Spleen (tissue), 11 donors: ENCODE data around the gene ARPC4. TPM values are rescaled to one million over a fixed set of nuclear protein-coding genes. Genes with fewer than 3 reads are reported as not detected.

Experiments
- DNase-seq: peaks from one replicate; pipeline ENCODE4 v3.0.0-alpha.2; 2020
- H3K27ac ChIP-seq, 8 donors: fragments of 200-600 bp; sonication (generic) in 7 of 8; 1 replicate in 4 of 8; 2 replicates in 4 of 8; pipeline versions ENCODE4 v1.5.0 to v1.8.0; 2016 to 2021; ENCODE audit warnings: inconsistent platforms in 4 of 8, mild to moderate bottlenecking in 4 of 8, moderate library complexity in 1 of 8
- H3K27me3 ChIP-seq, 7 donors: fragments of 200-600 bp; sonication (generic) in 6 of 7; replicated peaks in 1 of 7; 1 replicate in 4 of 7; 2 replicates in 3 of 7; pipeline versions ENCODE4 v1.5.0 to v1.8.0; 2016 to 2021; ENCODE audit warnings: inconsistent platforms in 3 of 7, mild to moderate bottlenecking in 1 of 7
- H3K36me3 ChIP-seq, 6 donors: fragments of 200-600 bp; sonication (generic) in 5 of 6; 1 replicate in 4 of 6; 2 replicates in 2 of 6; pipeline versions ENCODE4 v1.5.0 to v1.8.0; 2016 to 2021; ENCODE audit warnings: inconsistent platforms in 2 of 6
- H3K4me1 ChIP-seq, 6 donors: fragments of 200-600 bp; sonication (generic) in 5 of 6; 1 replicate in 3 of 6; 2 replicates in 3 of 6; pipeline versions ENCODE4 v1.5.0 to v1.8.0; 2016 to 2021; ENCODE audit warnings: inconsistent platforms in 3 of 6
- H3K4me3 ChIP-seq, 8 donors: fragments of 200-600 bp; sonication (generic) in 7 of 8; 1 replicate in 4 of 8; 2 replicates in 4 of 8; pipeline versions ENCODE4 v1.5.0 to v1.8.0; 2016 to 2021; ENCODE audit warnings: inconsistent platforms in 4 of 8, mild to moderate bottlenecking in 4 of 8, moderate library complexity in 2 of 8
- H3K9me3 ChIP-seq, 8 donors: fragments of 200-600 bp; sonication (generic) in 7 of 8; 1 replicate in 4 of 8; 2 replicates in 4 of 8; pipeline versions ENCODE4 v1.5.0 to v1.8.0; 2016 to 2021; ENCODE audit warnings: inconsistent platforms in 4 of 8
- CTCF ChIP-seq, 11 experiments: fragments of 200-600 bp in 7 of 11; fragments of 450-650 bp in 4 of 11; sonication (generic) in 4 of 11; IDR thresholded peaks in 8 of 11; conservative IDR thresholded peaks in 3 of 11; 1 replicate in 7 of 11; 2 replicates in 4 of 11; pipeline versions ENCODE4 v1.4.0 to v1.8.0; 2016 to 2021; ENCODE audit warnings: antibody characterized with exemption in 11 of 11, inconsistent platforms in 4 of 11, mild to moderate bottlenecking in 1 of 11
- POLR2A ChIP-seq, 3 donors: fragments of 450-650 bp; IDR thresholded peaks; one replicate each; pipeline ENCODE4 v1.5.1; 2017; ENCODE audit warnings: antibody characterized with exemption in 3 of 3, mild to moderate bottlenecking in 1 of 3
- POLR2AphosphoS5 ChIP-seq, 3 donors: sonication (generic); formaldehyde crosslinking; IDR thresholded peaks; one replicate each; pipeline ENCODE4 v1.5.1; 2017; ENCODE audit warnings: antibody characterized with exemption in 3 of 3
- WGBS, 5 donors: extraction: QIAGEN DNeasy Blood & Tissue Kit in 3 of 5; methylation state at CpG; one replicate each; pipeline versions ENCODE4 v1.1.5 to v1.1.7; 2013 to 2018; 5-methylcytosine and 5-hydroxymethylcytosine counted together
- intact Hi-C: fragments of 100-400 bp; cut with DNase I; formaldehyde crosslinking; loops from one replicate; pipeline ENCODE4 v1.15.0; 2023; ENCODE audit warnings: low total_unique reads
- polyA plus RNA-seq, 3 donors: library from polyadenylated mRNA; stranded (reverse); fragments of 200-250 nt; gene quantifications; one replicate each; pipeline ENCODE4 v1.2.1, GENCODE V29; 2013
- total RNA-seq, 7 donors: library from RNA; depleted of rRNA in 3 of 7; stranded (reverse); fragments of >200 nt in 3 of 7; fragmentation: NEBNext Ultra II Directional in 4 of 7; extraction: Animal tissue kit (Norgen Biotek cat#: 25700) in 4 of 7; gene quantifications; one replicate each; pipeline versions ENCODE4 v1.1.0 to v1.2.1, GENCODE V29; 2016 to 2021
- donor health status: healthy with polysubstance abuse.
- donor health status: DM: no; HTN: no; CAD: no; lungs with moderate emphysema.
- donor health status: DM: no; HTN: no; CAD: no.
- donor health status: Bipolar disorder and iron deficiency.
- donor health status: healthy.
- donor health status: DM: no; HTN: no; CAD: no.
- donor health status: DM: yes; HTN: yes; CAD: no.

The ARPC4 gene
- total and polyA plus RNA-seq, 10 donors = 98.9 to 238 (median 185) TPM

GRCh38 chr3:9780458-9780812, 12.4 kb upstream of the ARPC4 start:
- peak; percentile 85 for DNase-seq
- H3K27me3 ChIP-seq = no peaks in the 10 kb centered on the region
- H3K4me3 ChIP-seq = peak overlapping the region in 1 of 8 donors; percentile 37
- intact Hi-C loops = no loop called here
- 38 to 68% (median 65%) methylated on average over 10 of the region's 10 CpGs for WGBS, 5 donors
- peak in 1 of 3 donors; percentile 64 for TF ChIP-seq POLR2AphosphoS5 (IDR thresholded peaks at IDR 0.05)
- TF ChIP-seq CTCF (IDR thresholded peaks at IDR 0.05 in 8 of 11, conservative IDR thresholded peaks at IDR 0.05 in 3 of 11) = no peak
- peak overlapping the region; percentile 68 to 89 (median 78) for H3K27ac ChIP-seq
- no peaks in the 10 kb centered on the region for H3K9me3 ChIP-seq
- peaks cover 26 to 61% (median 47%) of the 10 kb centered on the region in 6 donors for H3K4me1 ChIP-seq
- peaks cover 0 to 62% (median 39%) of the 10 kb centered on the region in 6 donors for H3K36me3 ChIP-seq

DNA sequence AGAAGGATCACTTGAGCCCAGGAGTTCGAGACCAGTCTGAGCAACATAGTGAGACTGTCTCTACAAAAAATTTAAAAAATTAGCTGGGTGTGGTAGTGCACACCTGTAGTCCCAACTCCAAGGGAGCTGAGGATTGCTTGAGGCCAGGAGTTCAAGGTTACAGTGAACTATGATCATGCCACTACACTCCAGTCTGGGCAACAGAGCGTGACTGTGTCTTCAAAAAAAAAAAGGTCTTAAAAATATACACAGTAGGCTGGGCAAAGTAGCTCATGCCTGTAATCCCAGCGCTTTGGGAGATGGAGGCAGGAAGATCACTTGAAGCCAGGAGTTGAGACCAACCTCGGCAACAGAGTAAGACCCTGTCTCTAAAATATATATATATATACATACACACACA, 12.0 kb upstream of the ARPC4 start:
- Histone ChIP-seq H3K27ac (peak overlapping the region in 7 of 8 donors; percentile 70 to 89 (median 78)), H3K4me1 (peaks cover 26 to 61% (median 47%) of the 10 kb centered on the region in 6 donors), H3K4me3 (no peak overlapping the region), H3K27me3 (no peaks in the 10 kb centered on the region), H3K9me3 (no peaks in the 10 kb centered on the region), H3K36me3 (peaks cover 0 to 67% (median 43%) of the 10 kb centered on the region in 6 donors)
- WGBS, 5 donors = 71 to 80% (median 78%) methylated on average over 4 of the region's 4 CpGs
- intact Hi-C loops = no loop called here
- TF ChIP-seq POLR2AphosphoS5 (IDR thresholded peaks at IDR 0.05) (no peak), CTCF (IDR thresholded peaks at IDR 0.05 in 8 of 11, conservative IDR thresholded peaks at IDR 0.05 in 3 of 11) (no peak), POLR2A (IDR thresholded peaks at IDR 0.05) (no peak)
- no peak for DNase-seq

GRCh38 chr3:9781551-9781950, 11.3 kb upstream of the ARPC4 start:
- Histone ChIP-seq H3K4me1 (peaks cover 26 to 61% (median 47%) of the 10 kb centered on the region in 6 donors), H3K27me3 (no peaks in the 10 kb centered on the region), H3K4me3 (peak overlapping the region in 1 of 8 donors; percentile 9), H3K9me3 (no peaks in the 10 kb centered on the region), H3K36me3 (peaks cover 0 to 73% (median 49%) of the 10 kb centered on the region in 6 donors), H3K27ac (peak overlapping the region in 5 of 8 donors; percentile 2 to 84 (median 70))
- WGBS, 5 donors = 17 to 60% (median 48%) methylated on average over 1 of the region's 1 CpG
- TF ChIP-seq POLR2A (IDR thresholded peaks at IDR 0.05) (no peak), CTCF (IDR thresholded peaks at IDR 0.05 in 8 of 11, conservative IDR thresholded peaks at IDR 0.05 in 3 of 11) (no peak), POLR2AphosphoS5 (IDR thresholded peaks at IDR 0.05) (no peak)
- intact Hi-C loops = no loop called here
- peak; percentile 52 for DNase-seq

GRCh38 chr3:9781978-9782603, 10.8 kb upstream of the ARPC4 start:
- Histone ChIP-seq H3K9me3 (no peaks in the 10 kb centered on the region), H3K27me3 (no peaks in the 10 kb centered on the region), H3K4me1 (peaks cover 26 to 65% (median 47%) of the 10 kb centered on the region in 6 donors), H3K36me3 (peaks cover 0 to 79% (median 54%) of the 10 kb centered on the region in 6 donors), H3K4me3 (no peak overlapping the region), H3K27ac (peak overlapping the region in 6 of 8 donors; percentile 2 to 84 (median 70))
- TF ChIP-seq POLR2A (IDR thresholded peaks at IDR 0.05) = no peak
- TF ChIP-seq POLR2AphosphoS5 (IDR thresholded peaks at IDR 0.05) = no peak
- no peak for TF ChIP-seq CTCF (IDR thresholded peaks at IDR 0.05 in 8 of 11, conservative IDR thresholded peaks at IDR 0.05 in 3 of 11)
- intact Hi-C loops = no loop called here
- DNase-seq = peak; percentile 14
- 50 to 61% (median 57%) methylated on average over 3 of the region's 3 CpGs for WGBS, 5 donors
